ENCODE results near the gene ICAM3.

Gene ICAM3

DNA sequence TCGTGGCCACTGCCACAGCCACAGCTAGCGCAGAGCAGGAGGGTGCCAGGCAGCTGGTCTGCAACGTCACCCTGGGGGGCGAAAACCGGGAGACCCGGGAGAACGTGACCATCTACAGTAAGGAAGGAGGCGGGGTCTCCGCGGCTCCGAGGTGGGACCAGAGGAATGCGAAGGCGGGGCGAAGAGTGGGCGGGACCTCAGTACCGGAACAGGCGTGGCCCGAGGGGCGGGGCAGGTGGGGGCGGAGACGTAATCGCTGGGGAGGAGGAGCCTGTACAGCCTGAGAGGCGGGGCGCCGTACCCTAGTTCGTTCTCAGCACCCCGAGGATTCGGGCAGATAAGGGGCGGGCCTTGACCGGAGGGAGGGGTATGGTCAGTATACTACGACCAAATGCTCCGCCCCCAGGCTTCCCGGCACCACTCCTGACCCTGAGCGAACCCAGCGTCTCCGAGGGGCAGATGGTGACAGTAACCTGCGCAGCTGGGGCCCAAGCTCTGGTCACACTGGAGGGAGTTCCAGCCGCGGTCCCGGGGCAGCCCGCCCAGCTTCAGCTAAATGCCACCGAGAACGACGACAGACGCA is 47.1 kb downstream of the ICAM3 start:
- Histone ChIP-seq H2BK120ac (ENCODE audit: low read depth, low read length) (no peak overlapping the region), H4K8ac (ENCODE audit: low read depth, low read length) (no peak overlapping the region), H3K56ac (ENCODE audit: low read length) (peak overlapping the region; percentile 34), H2BK5ac (ENCODE audit: low read length) (no peak overlapping the region), H3K4me1 (ENCODE audit: control insufficient read depth, low read depth, low read length) (peaks cover 5% of the 10 kb centered on the region), H4K5ac (ENCODE audit: low read length) (no peak overlapping the region), H2AK5ac (ENCODE audit: low read length) (no peak overlapping the region), H3K4ac (ENCODE audit: low read depth, low read length) (no peak overlapping the region), H3K4me2 (ENCODE audit: low read length) (peak overlapping the region; percentile 61), H3K79me1 (ENCODE audit: low read length) (no peaks in the 10 kb centered on the region), H3K18ac (ENCODE audit: low read length) (no peak overlapping the region), H3K23ac (ENCODE audit: low read length) (no peak overlapping the region), H3K79me2 (ENCODE audit: control insufficient read depth, insufficient read depth, low read length) (no peaks in the 10 kb centered on the region), H3K36me3 (ENCODE audit: control insufficient read depth, insufficient read depth, low read length) (no peaks in the 10 kb centered on the region), H2BK15ac (replicated peaks; ENCODE audit: low read depth) (no peak overlapping the region), H3K4me3 (ENCODE audit: low read length) (no peak overlapping the region), H3K9ac (ENCODE audit: low read length) (peak overlapping the region; percentile 5), H3K27me3 (ENCODE audit: insufficient read depth, low read length, poor library complexity) (peaks cover 53% of the 10 kb centered on the region), H3K27ac (ENCODE audit: low read depth, low read length) (no peak overlapping the region)
- no CpG with 5 or more reads among the region's 45 CpGs for WGBS (ENCODE audit: extremely low coverage, insufficient coverage, low lambda C conversion rate)
- DNase-seq, result peak; percentile 89

- Histone ChIP-seq H2BK120ac (ENCODE audit: low read depth, low read length) (no peak overlapping the region), H3K4ac (ENCODE audit: low read depth, low read length) (no peak overlapping the region), H3K4me2 (ENCODE audit: low read length) (peak overlapping the region; percentile 59), H3K56ac (ENCODE audit: low read length) (peak overlapping the region; percentile 64), H4K8ac (ENCODE audit: low read depth, low read length) (no peak overlapping the region), H3K4me3 (ENCODE audit: low read length) (no peak overlapping the region), H2BK5ac (ENCODE audit: low read length) (no peak overlapping the region), H3K27me3 (ENCODE audit: insufficient read depth, low read length, poor library complexity) (peaks cover 52% of the 10 kb centered on the region), H3K36me3 (ENCODE audit: control insufficient read depth, insufficient read depth, low read length) (no peaks in the 10 kb centered on the region), H3K18ac (ENCODE audit: low read length) (no peak overlapping the region), H3K27ac (ENCODE audit: low read depth, low read length) (no peak overlapping the region), H4K5ac (ENCODE audit: low read length) (no peak overlapping the region), H3K23ac (ENCODE audit: low read length) (no peak overlapping the region), H3K4me1 (ENCODE audit: control insufficient read depth, low read depth, low read length) (peaks cover 5% of the 10 kb centered on the region), H2AK5ac (ENCODE audit: low read length) (no peak overlapping the region), H2BK15ac (replicated peaks; ENCODE audit: low read depth) (no peak overlapping the region), H3K79me1 (ENCODE audit: low read length) (no peaks in the 10 kb centered on the region), H3K79me2 (ENCODE audit: control insufficient read depth, insufficient read depth, low read length) (no peaks in the 10 kb centered on the region), H3K9ac (ENCODE audit: low read length) (peak overlapping the region; percentile 43)
- DNase-seq, result no peak
- WGBS (ENCODE audit: extremely low coverage, insufficient coverage, low lambda C conversion rate), result no CpG with 5 or more reads among the region's 49 CpGs
These were observed 47.7 kb downstream of the ICAM3 start for GRCh38 chr19:10291554-10292205.

- Histone ChIP-seq H3K9ac (ENCODE audit: low read length) (peak overlapping the region; percentile 32), H3K4me2 (ENCODE audit: low read length) (peak overlapping the region; percentile 59), H2BK5ac (ENCODE audit: low read length) (no peak overlapping the region), H3K79me2 (ENCODE audit: control insufficient read depth, insufficient read depth, low read length) (no peaks in the 10 kb centered on the region), H3K4ac (ENCODE audit: low read depth, low read length) (no peak overlapping the region), H3K79me1 (ENCODE audit: low read length) (no peaks in the 10 kb centered on the region), H4K5ac (ENCODE audit: low read length) (no peak overlapping the region), H3K27ac (ENCODE audit: low read depth, low read length) (no peak overlapping the region), H3K56ac (ENCODE audit: low read length) (peak overlapping the region; percentile 64), H3K23ac (ENCODE audit: low read length) (peak overlapping the region; percentile 66), H3K36me3 (ENCODE audit: control insufficient read depth, insufficient read depth, low read length) (no peaks in the 10 kb centered on the region), H3K4me1 (ENCODE audit: control insufficient read depth, low read depth, low read length) (peaks cover 5% of the 10 kb centered on the region), H3K4me3 (ENCODE audit: low read length) (no peak overlapping the region), H2BK120ac (ENCODE audit: low read depth, low read length) (no peak overlapping the region), H4K8ac (ENCODE audit: low read depth, low read length) (no peak overlapping the region), H2AK5ac (ENCODE audit: low read length) (no peak overlapping the region), H2BK15ac (replicated peaks; ENCODE audit: low read depth) (no peak overlapping the region), H3K27me3 (ENCODE audit: insufficient read depth, low read length, poor library complexity) (peaks cover 48% of the 10 kb centered on the region), H3K18ac (ENCODE audit: low read length) (no peak overlapping the region)
- no CpG with 5 or more reads among the region's 57 CpGs for WGBS (ENCODE audit: extremely low coverage, insufficient coverage, low lambda C conversion rate)
- DNase-seq, result peak; percentile 60
These were observed 48.4 kb downstream of the ICAM3 start for GRCh38 chr19:10290876-10291553.

DNA sequence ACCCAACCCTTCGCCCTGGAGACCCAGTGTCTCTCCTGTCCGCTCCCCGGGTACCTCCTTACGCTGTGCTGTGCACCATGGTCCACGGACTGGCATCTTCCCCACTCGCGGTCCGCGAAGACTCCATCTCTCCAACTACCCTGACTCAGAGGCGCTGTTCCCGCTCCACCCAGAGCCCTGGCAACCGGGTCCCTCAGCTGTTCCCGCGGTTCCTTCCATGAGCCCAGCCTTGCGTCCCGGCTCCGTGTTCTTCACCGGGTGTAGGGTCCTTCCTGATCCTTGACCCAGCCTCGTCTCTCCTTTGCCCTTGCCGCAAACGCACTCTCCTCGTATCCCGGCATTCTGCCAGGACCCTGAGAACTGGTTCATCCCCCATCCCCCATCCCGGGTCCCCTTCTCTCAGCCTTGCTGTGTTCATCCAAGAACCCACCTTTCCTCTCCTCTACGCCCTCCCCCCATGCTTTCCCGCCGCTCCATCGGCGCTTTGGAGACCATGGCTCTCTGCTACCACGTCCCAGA is 49.0 kb downstream of the ICAM3 start:
- H3K27ac ChIP-seq (ENCODE audit: low read depth, low read length), result no peak overlapping the region
- peak overlapping the region; percentile 66 for H3K23ac ChIP-seq (ENCODE audit: low read length)
- H3K79me1 ChIP-seq (ENCODE audit: low read length), result no peaks in the 10 kb centered on the region
- H3K18ac ChIP-seq (ENCODE audit: low read length), result no peak overlapping the region
- no peaks in the 10 kb centered on the region for H3K36me3 ChIP-seq (ENCODE audit: control insufficient read depth, insufficient read depth, low read length)
- H2BK5ac ChIP-seq (ENCODE audit: low read length), result no peak overlapping the region
- H4K8ac ChIP-seq (ENCODE audit: low read depth, low read length), result no peak overlapping the region
- no peak overlapping the region for H3K4ac ChIP-seq (ENCODE audit: low read depth, low read length)
- DNase-seq, result peak; percentile 21
- H3K4me1 ChIP-seq (ENCODE audit: control insufficient read depth, low read depth, low read length), result peaks cover 5% of the 10 kb centered on the region
- peak overlapping the region; percentile 5 for H3K56ac ChIP-seq (ENCODE audit: low read length)
- no peak overlapping the region for H2BK15ac ChIP-seq (replicated peaks; ENCODE audit: low read depth)
- no peak overlapping the region for H3K4me3 ChIP-seq (ENCODE audit: low read length)
- peaks cover 43% of the 10 kb centered on the region for H3K27me3 ChIP-seq (ENCODE audit: insufficient read depth, low read length, poor library complexity)
- H3K9ac ChIP-seq (ENCODE audit: low read length), result peak overlapping the region; percentile 36
- no peak overlapping the region for H4K5ac ChIP-seq (ENCODE audit: low read length)
- no peak overlapping the region for H2AK5ac ChIP-seq (ENCODE audit: low read length)
- no CpG with 5 or more reads among the region's 30 CpGs for WGBS (ENCODE audit: extremely low coverage, insufficient coverage, low lambda C conversion rate)
- H3K79me2 ChIP-seq (ENCODE audit: control insufficient read depth, insufficient read depth, low read length), result no peaks in the 10 kb centered on the region
- H3K4me2 ChIP-seq (ENCODE audit: low read length), result peak overlapping the region; percentile 59
- H2BK120ac ChIP-seq (ENCODE audit: low read depth, low read length), result no peak overlapping the region

- H3K36me3 ChIP-seq (ENCODE audit: control insufficient read depth, insufficient read depth, low read length), result no peaks in the 10 kb centered on the region
- no peak within 1 kb of the TSS for H2BK5ac ChIP-seq (ENCODE audit: low read length)
- no peak within 1 kb of the TSS for H2AK5ac ChIP-seq (ENCODE audit: low read length)
- H3K27me3 ChIP-seq (ENCODE audit: insufficient read depth, low read length, poor library complexity), result peaks cover 43% of the 10 kb centered on the region
- peak within 1 kb of the TSS; percentile 80 for H3K4me2 ChIP-seq (ENCODE audit: low read length)
- no peaks in the 10 kb centered on the region for H3K79me1 ChIP-seq (ENCODE audit: low read length)
- H2BK120ac ChIP-seq (ENCODE audit: low read depth, low read length), result no peak within 1 kb of the TSS
- H4K8ac ChIP-seq (ENCODE audit: low read depth, low read length), result no peak within 1 kb of the TSS
- H3K4me3 ChIP-seq (ENCODE audit: low read length), result peak within 1 kb of the TSS; percentile 7
- peak within 1 kb of the TSS; percentile 66 for H3K23ac ChIP-seq (ENCODE audit: low read length)
- H3K27ac ChIP-seq (ENCODE audit: low read depth, low read length), result no peak within 1 kb of the TSS
- H3K4ac ChIP-seq (ENCODE audit: low read depth, low read length), result no peak within 1 kb of the TSS
- WGBS (ENCODE audit: extremely low coverage, insufficient coverage, low lambda C conversion rate), result no CpG with 5 or more reads among the region's 45 CpGs
- no peak within 1 kb of the TSS for H2BK15ac ChIP-seq (replicated peaks; ENCODE audit: low read depth)
- DNase-seq, result no peak
- no peaks in the 10 kb centered on the region for H3K79me2 ChIP-seq (ENCODE audit: control insufficient read depth, insufficient read depth, low read length)
- peaks cover 5% of the 10 kb centered on the region for H3K4me1 ChIP-seq (ENCODE audit: control insufficient read depth, low read depth, low read length)
- H3K18ac ChIP-seq (ENCODE audit: low read length), result no peak within 1 kb of the TSS
- H3K56ac ChIP-seq (ENCODE audit: low read length), result peak within 1 kb of the TSS; percentile 81
- peak within 1 kb of the TSS; percentile 36 for H3K9ac ChIP-seq (ENCODE audit: low read length)
- H4K5ac ChIP-seq (ENCODE audit: low read length), result no peak within 1 kb of the TSS
These were observed 49.5 kb downstream of the ICAM3 start, which contains the start of gene ICAM5 for GRCh38 chr19:10289836-10290356. Gene ICAM5 (plus strand): TSS chr19:10289952. CDS start chr19:10290044, 92 bp downstream.

Measured in mesendoderm (in vitro differentiated cells).